Right cardiac atrium (tissue), 5 donors: ENCODE measurements around the gene ADIPOQ. TPM values are rescaled to one million over a fixed set of nuclear protein-coding genes. Genes with fewer than 3 reads are reported as not detected.
"Not testable (repeated sequence)": the region's sequence is repeated elsewhere in the genome, so short reads cannot be mapped to it uniquely, and the experiment has no call there.

Source experiments
- ATAC-seq, 2 donors: fragments of 200-7000 bp; cut with Tn5 transposase; one replicate each; pipeline versions ENCODE4 v1.8.0 to v1.9.1; 2020; ENCODE audit warnings: moderate library complexity in 2 of 2, mild to moderate bottlenecking in 1 of 2
- DNase-seq, 3 donors: peaks; one replicate each; pipeline ENCODE4 v3.0.0-alpha.2; 2020
- H3K27ac ChIP-seq: one replicate; pipeline ENCODE4 v1.5.1; 2013; ENCODE audit warnings: mild to moderate bottlenecking, low read length, control low read depth, moderate library complexity
- H3K27me3 ChIP-seq: one replicate; pipeline ENCODE4 v1.6.1; 2013; ENCODE audit not compliant: control insufficient read depth, insufficient read depth
- H3K4me1 ChIP-seq: one replicate; pipeline ENCODE4 v1.6.1; 2013; ENCODE audit warnings: low read length; ENCODE audit not compliant: control insufficient read depth, insufficient read depth
- H3K4me3 ChIP-seq: one replicate; pipeline ENCODE4 v1.5.1; 2013; ENCODE audit warnings: low read length, control low read depth
- H3K9me3 ChIP-seq: one replicate; pipeline ENCODE4 v1.6.1; 2013; ENCODE audit warnings: low read length; ENCODE audit not compliant: control insufficient read depth
- WGBS: extraction: QIAGEN DNeasy Blood & Tissue Kit; methylation state at CpG from one replicate; pipeline ENCODE4 v1.1.7; 2013; 5-methylcytosine and 5-hydroxymethylcytosine counted together
- intact Hi-C, 4 donors: fragments of 100-400 bp; cut with DNase I; formaldehyde crosslinking; loops; one replicate each; pipeline versions ENCODE4 v1.11.0 to v1.14.0; 2022 to 2023
- polyA plus RNA-seq: library from polyadenylated mRNA; stranded (reverse); fragments of 200-250 nt; gene quantifications from one replicate; pipeline ENCODE4 v1.2.3, GENCODE V29; 2013
- total RNA-seq, 4 donors: library from RNA; stranded (reverse); fragmentation: NEBNext Ultra II Directional; extraction: Animal tissue kit (Norgen Biotek cat#: 25700); gene quantifications; one replicate each; pipeline ENCODE4 v1.2.1, GENCODE V29; 2021
- donor health status: healthy with polysubstance abuse.
- donor health status: DM: no; HTN: yes; CAD: no.
- donor health status: DM: no; HTN: no; CAD: no.
- donor health status: DM: no; HTN: yes; CAD: no; lungs with severe emphysema.
- donor health status: DM: yes; HTN: yes; CAD: no.

ADIPOQ gene
- total and polyA plus RNA-seq, 5 donors: 0.28 to 24.2 (median 1.1) TPM

- H3K4me1 ChIP-seq, DNase-seq, intact Hi-C loops, H3K4me3 ChIP-seq, H3K27ac ChIP-seq, H3K9me3 ChIP-seq, H3K27me3 ChIP-seq, ATAC-seq: not testable (repeated sequence)
- WGBS: 37% methylated on average over 3 of the region's 5 CpGs
These were observed 45.0 kb downstream of the ADIPOQ start for GRCh38 chr3:186887507-186887938.

GRCh38 chr3:186888569-186888968 lies 46.1 kb downstream of the ADIPOQ start:
- Histone ChIP-seq H3K4me1 (no peaks in the 10 kb centered on the region), H3K27me3 (no peaks in the 10 kb centered on the region), H3K4me3 (no peak overlapping the region), H3K27ac (no peak overlapping the region), H3K9me3 (no peaks in the 10 kb centered on the region)
- intact Hi-C loops: no loop called here
- WGBS: 30% methylated on average over 6 of the region's 6 CpGs
- DNase-seq (no peak), ATAC-seq (peak; percentile 75 to 85)

- 96% methylated on average over 4 of the region's 4 CpGs for WGBS
- H3K9me3 ChIP-seq, DNase-seq, ATAC-seq, H3K4me3 ChIP-seq, H3K27me3 ChIP-seq, intact Hi-C loops, H3K27ac ChIP-seq, H3K4me1 ChIP-seq: not testable (repeated sequence)
These were observed 47.2 kb downstream of the ADIPOQ start for GRCh38 chr3:186889698-186890097.

- Histone ChIP-seq H3K4me3 (no peak overlapping the region), H3K9me3 (no peaks in the 10 kb centered on the region), H3K27me3 (no peaks in the 10 kb centered on the region), H3K27ac (no peak overlapping the region), H3K4me1 (no peaks in the 10 kb centered on the region)
- DNase-seq: no peak
- intact Hi-C loops: no loop called here
- ATAC-seq: no peak
These were observed 48.4 kb downstream of the ADIPOQ start for GRCh38 chr3:186890911-186891310.

- intact Hi-C loops, H3K27ac ChIP-seq, DNase-seq, H3K4me1 ChIP-seq, H3K9me3 ChIP-seq, ATAC-seq, H3K4me3 ChIP-seq, H3K27me3 ChIP-seq: not testable (repeated sequence)
- no CpG with 5 or more reads among the region's 2 CpGs for WGBS
These were observed 50.6 kb downstream of the ADIPOQ start for GRCh38 chr3:186893071-186893470.

- H3K9me3 ChIP-seq: no peaks in the 10 kb centered on the region
- ATAC-seq (no peak), DNase-seq (no peak)
- 88% methylated on average over 5 of the region's 5 CpGs for whole genome bisulfite sequencing
- no peak overlapping the region for H3K4me3 ChIP-seq
- H3K27ac ChIP-seq: no peak overlapping the region
- intact Hi-C loops: no loop called here
- H3K4me1 ChIP-seq: no peaks in the 10 kb centered on the region
- no peaks in the 10 kb centered on the region for H3K27me3 ChIP-seq
These were observed 52.9 kb downstream of the ADIPOQ start for GRCh38 chr3:186895406-186895805.

GRCh38 chr3:186896006-186896405 lies 53.5 kb downstream of the ADIPOQ start:
- DNase-seq: no peak
- no peak overlapping the region for H3K4me3 ChIP-seq
- no peaks in the 10 kb centered on the region for H3K4me1 ChIP-seq
- H3K9me3 ChIP-seq: no peaks in the 10 kb centered on the region
- no peaks in the 10 kb centered on the region for H3K27me3 ChIP-seq
- peak in 1 of 2 donors; percentile 40 for ATAC-seq
- H3K27ac ChIP-seq: no peak overlapping the region
- intact Hi-C loops: no loop called here
- WGBS: 94% methylated on average over 4 of the region's 4 CpGs

- Histone ChIP-seq H3K27me3 (no peaks in the 10 kb centered on the region), H3K4me1 (no peaks in the 10 kb centered on the region), H3K27ac (no peak overlapping the region), H3K9me3 (no peaks in the 10 kb centered on the region), H3K4me3 (no peak overlapping the region)
- 68% methylated on average over 4 of the region's 4 CpGs for WGBS
- intact Hi-C loops: no loop called here
- no peak for DNase-seq
- ATAC-seq: no peak
These were observed 54.4 kb downstream of the ADIPOQ start for GRCh38 chr3:186896875-186897274.

- intact Hi-C loops: no loop called here
- ATAC-seq: peak; percentile 90 to 96
- DNase-seq: no peak
- 58% methylated on average over 1 of the region's 1 CpG for WGBS
- H3K27ac ChIP-seq: no peak overlapping the region
- no peak overlapping the region for H3K4me3 ChIP-seq
- H3K9me3 ChIP-seq: no peaks in the 10 kb centered on the region
- H3K4me1 ChIP-seq: no peaks in the 10 kb centered on the region
- H3K27me3 ChIP-seq: no peaks in the 10 kb centered on the region
These were observed 58.7 kb downstream of the ADIPOQ start for GRCh38 chr3:186901135-186901734.

GRCh38 chr3:186902154-186902553 lies 59.6 kb downstream of the ADIPOQ start:
- Histone ChIP-seq H3K9me3 (no peaks in the 10 kb centered on the region), H3K27ac (no peak overlapping the region), H3K4me3 (no peak overlapping the region), H3K27me3 (no peaks in the 10 kb centered on the region), H3K4me1 (no peaks in the 10 kb centered on the region)
- no peak for DNase-seq
- ATAC-seq: no peak
- 77% methylated on average over 3 of the region's 3 CpGs for WGBS
- intact Hi-C loops: no loop called here

GRCh38 chr3:186902713-186903112 lies 60.2 kb downstream of the ADIPOQ start:
- Histone ChIP-seq H3K27me3 (no peaks in the 10 kb centered on the region), H3K4me1 (no peaks in the 10 kb centered on the region), H3K9me3 (no peaks in the 10 kb centered on the region), H3K27ac (no peak overlapping the region), H3K4me3 (no peak overlapping the region)
- intact Hi-C loops: no loop called here
- ATAC-seq: no peak
- WGBS: 85% methylated on average over 2 of the region's 2 CpGs
- DNase-seq: no peak

GRCh38 chr3:186903676-186904075 lies 61.2 kb downstream of the ADIPOQ start:
- ATAC-seq, H3K27ac ChIP-seq, intact Hi-C loops, H3K27me3 ChIP-seq, H3K4me3 ChIP-seq, H3K4me1 ChIP-seq, H3K9me3 ChIP-seq, DNase-seq: not testable (repeated sequence)
- whole genome bisulfite sequencing: 75% methylated on average over 2 of the region's 2 CpGs
